ENCODE data around the gene GATAD2A. TPM values are rescaled to one million over a fixed set of nuclear protein-coding genes. Genes with fewer than 3 reads are reported as not detected.
"Not testable (repeated sequence)": the region's sequence is repeated elsewhere in the genome, so short reads cannot be mapped to it uniquely, and the experiment has no call there.

The GATAD2A gene
- polyA plus RNA-seq, 2 donors, result 13.9 to 21.0 TPM

GRCh38 chr19:19387108-19387507 lies 18.4 kb upstream of the GATAD2A start:
- H3K36me3 ChIP-seq (ENCODE audit: control insufficient read depth in 2 of 2, insufficient read depth in 2 of 2, low read length in 1 of 2), result no peaks in the 10 kb centered on the region
- no peaks in the 10 kb centered on the region for H3K9me3 ChIP-seq (ENCODE audit: control insufficient read depth in 2 of 2, insufficient read depth in 1 of 2, low read depth in 1 of 2, low read length in 1 of 2)
- WGBS, 2 donors, result 67 to 71% methylated on average over 5 of the region's 5 CpGs
- H3K4me1 ChIP-seq (ENCODE audit: control insufficient read depth in 2 of 2, insufficient read depth in 2 of 2, low read length in 1 of 2), result peaks cover 0 to 3% of the 10 kb centered on the region in 2 donors
- H3K4me3 ChIP-seq (ENCODE audit: low read depth in 1 of 2, low read length in 2 of 2), result peak overlapping the region in 1 of 2 donors; percentile 83
- H3K27me3 ChIP-seq (ENCODE audit: control insufficient read depth in 1 of 2, insufficient read depth in 2 of 2, low read length in 2 of 2), result no peaks in the 10 kb centered on the region
- H3K27ac ChIP-seq (ENCODE audit: low read depth in 2 of 2, low read length in 1 of 2), result peak overlapping the region in 1 of 2 donors; percentile 35

DNA sequence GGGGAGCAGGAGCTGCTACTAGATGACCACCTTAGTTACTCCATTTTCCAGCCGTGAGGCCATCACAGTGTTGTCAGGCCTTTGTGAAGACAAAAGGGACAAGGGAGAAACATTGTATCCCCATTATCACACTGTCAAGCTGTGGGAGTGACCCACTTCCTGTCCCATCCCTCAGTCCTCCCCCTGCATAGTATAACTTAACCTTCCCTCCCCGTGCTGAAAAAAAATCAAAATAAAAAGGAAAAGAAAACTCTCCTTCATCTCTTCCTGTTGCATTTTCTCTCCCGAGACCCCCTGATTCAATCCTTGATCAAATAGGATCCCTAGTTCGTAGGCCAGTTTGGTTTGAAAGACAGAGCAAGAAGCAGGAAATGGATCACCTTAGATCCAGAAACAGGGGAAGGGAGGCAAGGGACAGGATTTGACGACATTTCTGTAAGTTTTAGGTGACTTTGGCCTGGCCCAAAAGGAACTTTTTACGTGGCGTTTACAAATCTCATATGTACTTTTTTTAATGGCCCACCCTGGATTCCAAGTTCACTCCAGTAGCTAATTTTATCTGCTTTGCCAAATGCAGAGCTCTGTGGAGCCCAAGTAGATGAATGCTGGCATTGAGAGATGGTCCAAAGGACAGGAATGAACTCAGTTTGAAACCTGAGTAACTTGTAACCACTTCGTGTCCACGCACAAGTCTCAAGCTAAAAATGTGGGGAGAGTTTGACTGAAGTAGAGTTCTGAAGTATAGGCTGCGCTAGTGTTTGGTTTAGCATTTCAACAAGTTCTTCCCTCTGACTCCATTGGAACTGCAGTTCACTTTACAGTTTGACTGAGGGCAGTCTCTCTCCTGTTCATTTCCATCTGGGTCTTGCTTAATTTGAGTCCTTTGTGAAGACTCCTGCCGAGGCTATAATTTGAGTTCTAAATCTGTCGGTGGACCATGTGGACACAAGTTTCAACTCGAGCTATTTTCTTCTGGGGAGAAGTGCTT lies 16.6 kb upstream of the GATAD2A start:
- 47% methylated on average over 13 of the region's 13 CpGs for WGBS, 2 donors
- peaks cover 0 to 3% of the 10 kb centered on the region in 2 donors for H3K4me1 ChIP-seq (ENCODE audit: control insufficient read depth in 2 of 2, insufficient read depth in 2 of 2, low read length in 1 of 2)

GRCh38 chr19:19389683-19390082 lies 15.8 kb upstream of the GATAD2A start:
- not testable (repeated sequence) for H3K4me1 ChIP-seq (ENCODE audit: control insufficient read depth in 2 of 2, insufficient read depth in 2 of 2, low read length in 1 of 2); H3K36me3 ChIP-seq (ENCODE audit: control insufficient read depth in 2 of 2, insufficient read depth in 2 of 2, low read length in 1 of 2); H3K27me3 ChIP-seq (ENCODE audit: control insufficient read depth in 1 of 2, insufficient read depth in 2 of 2, low read length in 2 of 2); H3K4me3 ChIP-seq (ENCODE audit: low read depth in 1 of 2, low read length in 2 of 2); H3K9me3 ChIP-seq (ENCODE audit: control insufficient read depth in 2 of 2, insufficient read depth in 1 of 2, low read depth in 1 of 2, low read length in 1 of 2); H3K27ac ChIP-seq (ENCODE audit: low read depth in 2 of 2, low read length in 1 of 2)
- 73 to 83% methylated on average over 12 of the region's 12 CpGs for WGBS, 2 donors

More for the DNA sequence above, 16.6 kb upstream of the GATAD2A start:
- Histone ChIP-seq H3K4me3 (ENCODE audit: low read depth in 1 of 2, low read length in 2 of 2) (no peak overlapping the region), H3K27ac (ENCODE audit: low read depth in 2 of 2, low read length in 1 of 2) (peak overlapping the region; percentile 61 to 66), H3K27me3 (ENCODE audit: control insufficient read depth in 1 of 2, insufficient read depth in 2 of 2, low read length in 2 of 2) (no peaks in the 10 kb centered on the region), H3K36me3 (ENCODE audit: control insufficient read depth in 2 of 2, insufficient read depth in 2 of 2, low read length in 1 of 2) (no peaks in the 10 kb centered on the region), H3K9me3 (ENCODE audit: control insufficient read depth in 2 of 2, insufficient read depth in 1 of 2, low read depth in 1 of 2, low read length in 1 of 2) (no peaks in the 10 kb centered on the region)

DNA sequence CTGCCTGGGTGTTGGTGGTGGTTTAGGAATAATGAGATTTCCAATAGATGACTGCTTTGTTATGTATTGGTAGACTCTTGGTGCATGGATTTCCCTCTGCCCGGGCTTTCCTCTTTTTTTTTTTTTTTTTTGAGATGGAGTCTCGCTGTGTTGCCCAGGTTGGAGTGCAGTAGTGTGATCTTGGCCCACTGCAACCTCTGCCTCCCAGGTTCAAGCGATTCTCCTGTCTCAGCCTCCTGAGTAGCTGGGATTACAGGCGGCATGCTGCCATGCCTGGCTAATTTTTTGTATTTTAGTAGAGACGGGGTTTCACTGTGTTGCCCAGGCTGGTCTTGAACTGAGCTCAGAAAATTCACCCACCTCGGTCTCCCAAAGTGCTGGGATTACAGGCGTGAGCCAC lies 11.1 kb upstream of the GATAD2A start:
- not testable (repeated sequence) for H3K4me3 ChIP-seq (ENCODE audit: low read depth in 1 of 2, low read length in 2 of 2); H3K4me1 ChIP-seq (ENCODE audit: control insufficient read depth in 2 of 2, insufficient read depth in 2 of 2, low read length in 1 of 2); H3K9me3 ChIP-seq (ENCODE audit: control insufficient read depth in 2 of 2, insufficient read depth in 1 of 2, low read depth in 1 of 2, low read length in 1 of 2); H3K36me3 ChIP-seq (ENCODE audit: control insufficient read depth in 2 of 2, insufficient read depth in 2 of 2, low read length in 1 of 2); H3K27me3 ChIP-seq (ENCODE audit: control insufficient read depth in 1 of 2, insufficient read depth in 2 of 2, low read length in 2 of 2)
- 88 to 92% methylated on average over 7 of the region's 7 CpGs for WGBS, 2 donors
- H3K27ac ChIP-seq (ENCODE audit: low read depth in 2 of 2, low read length in 1 of 2), result peak overlapping the region in 1 of 2 donors; percentile 33

- 33 to 45% methylated on average over 9 of the region's 9 CpGs for WGBS, 2 donors
- Histone ChIP-seq H3K36me3 (ENCODE audit: control insufficient read depth in 2 of 2, insufficient read depth in 2 of 2, low read length in 1 of 2) (no peaks in the 10 kb centered on the region), H3K4me3 (ENCODE audit: low read depth in 1 of 2, low read length in 2 of 2) (no peak overlapping the region), H3K27ac (ENCODE audit: low read depth in 2 of 2, low read length in 1 of 2) (peak overlapping the region in 1 of 2 donors; percentile 63), H3K27me3 (ENCODE audit: control insufficient read depth in 1 of 2, insufficient read depth in 2 of 2, low read length in 2 of 2) (no peaks in the 10 kb centered on the region), H3K4me1 (ENCODE audit: control insufficient read depth in 2 of 2, insufficient read depth in 2 of 2, low read length in 1 of 2) (peaks cover 3 to 4% of the 10 kb centered on the region in 2 donors), H3K9me3 (ENCODE audit: control insufficient read depth in 2 of 2, insufficient read depth in 1 of 2, low read depth in 1 of 2, low read length in 1 of 2) (no peaks in the 10 kb centered on the region)
Observed at GRCh38 chr19:19399733-19400433, 5.6 kb upstream of the GATAD2A start.

- Histone ChIP-seq H3K27ac (ENCODE audit: low read depth in 2 of 2, low read length in 1 of 2) (peak overlapping the region; percentile 69 to 87), H3K27me3 (ENCODE audit: control insufficient read depth in 1 of 2, insufficient read depth in 2 of 2, low read length in 2 of 2) (no peaks in the 10 kb centered on the region), H3K4me3 (ENCODE audit: low read depth in 1 of 2, low read length in 2 of 2) (no peak overlapping the region), H3K36me3 (ENCODE audit: control insufficient read depth in 2 of 2, insufficient read depth in 2 of 2, low read length in 1 of 2) (no peaks in the 10 kb centered on the region), H3K4me1 (ENCODE audit: control insufficient read depth in 2 of 2, insufficient read depth in 2 of 2, low read length in 1 of 2) (peaks cover 3 to 7% of the 10 kb centered on the region in 2 donors), H3K9me3 (ENCODE audit: control insufficient read depth in 2 of 2, insufficient read depth in 1 of 2, low read depth in 1 of 2, low read length in 1 of 2) (no peaks in the 10 kb centered on the region)
- WGBS, 2 donors, result 78 to 87% methylated on average over 11 of the region's 11 CpGs
Observed at GRCh38 chr19:19402656-19403372, 2.7 kb upstream of the GATAD2A start.

GRCh38 chr19:19403373-19403901 lies 2.0 kb upstream of the GATAD2A start:
- Histone ChIP-seq H3K36me3 (ENCODE audit: control insufficient read depth in 2 of 2, insufficient read depth in 2 of 2, low read length in 1 of 2) (no peaks in the 10 kb centered on the region), H3K27ac (ENCODE audit: low read depth in 2 of 2, low read length in 1 of 2) (peak overlapping the region; percentile 70 to 87), H3K4me1 (ENCODE audit: control insufficient read depth in 2 of 2, insufficient read depth in 2 of 2, low read length in 1 of 2) (peaks cover 3 to 7% of the 10 kb centered on the region in 2 donors), H3K27me3 (ENCODE audit: control insufficient read depth in 1 of 2, insufficient read depth in 2 of 2, low read length in 2 of 2) (no peaks in the 10 kb centered on the region), H3K9me3 (ENCODE audit: control insufficient read depth in 2 of 2, insufficient read depth in 1 of 2, low read depth in 1 of 2, low read length in 1 of 2) (no peaks in the 10 kb centered on the region), H3K4me3 (ENCODE audit: low read depth in 1 of 2, low read length in 2 of 2) (no peak overlapping the region)
- WGBS, 2 donors, result 52 to 58% methylated on average over 5 of the region's 5 CpGs

- Histone ChIP-seq H3K27ac (ENCODE audit: low read depth in 2 of 2, low read length in 1 of 2) (peak overlapping the region; percentile 92 to 96), H3K4me1 (ENCODE audit: control insufficient read depth in 2 of 2, insufficient read depth in 2 of 2, low read length in 1 of 2) (peaks cover 10 to 17% of the 10 kb centered on the region in 2 donors), H3K4me3 (ENCODE audit: low read depth in 1 of 2, low read length in 2 of 2) (peak overlapping the region; percentile 84 to 88), H3K27me3 (ENCODE audit: control insufficient read depth in 1 of 2, insufficient read depth in 2 of 2, low read length in 2 of 2) (no peaks in the 10 kb centered on the region), H3K9me3 (ENCODE audit: control insufficient read depth in 2 of 2, insufficient read depth in 1 of 2, low read depth in 1 of 2, low read length in 1 of 2) (no peaks in the 10 kb centered on the region), H3K36me3 (ENCODE audit: control insufficient read depth in 2 of 2, insufficient read depth in 2 of 2, low read length in 1 of 2) (no peaks in the 10 kb centered on the region)
- WGBS, 2 donors, result 0 to 1% methylated on average over 55 to 87 of the region's 87 CpGs
Observed at GRCh38 chr19:19405971-19406877, 749 bp downstream of the GATAD2A start.

Measured in esophagus (tissue), 2 donors.